Stomach (tissue), 4 donors: Measurements from ENCODE around the gene SCML1.

Experiments used
- CTCF ChIP-seq, 7 experiments: fragments of 450-650 bp in 4 of 7; fragments of 200-600 bp in 3 of 7; sonication (generic) in 3 of 7; IDR thresholded peaks; one replicate each; pipeline ENCODE4 v1.5.1; 2016 to 2019; ENCODE audit warnings: antibody characterized with exemption in 7 of 7, control low read depth in 2 of 7, mild to moderate bottlenecking in 1 of 7
- POLR2AphosphoS5 ChIP-seq, 3 donors: sonication (generic); formaldehyde crosslinking; IDR thresholded peaks; one replicate each; pipeline ENCODE4 v1.6.1; 2016; ENCODE audit warnings: antibody characterized with exemption in 3 of 3

- TF ChIP-seq CTCF (IDR thresholded peaks at IDR 0.05) = no peak
- TF ChIP-seq POLR2AphosphoS5 (IDR thresholded peaks at IDR 0.05) = no peak
Measured at GRCh38 chrX:17758382-17758781, 21.1 kb downstream of the SCML1 start.
